HUES64 (cell line): Measurements from ENCODE around the gene ASB2.
A peak's percentile ranks its signal among the peaks of the same experiment; 100 is the strongest.

Source experiments
- H3K27ac ChIP-seq: 2 replicates; pipeline ENCODE4 v1.7.0; 2013; ENCODE audit warnings: low read depth, low read length, inconsistent platforms
- H3K27me3 ChIP-seq: 2 replicates; pipeline ENCODE4 v1.6.1; 2013; ENCODE audit warnings: mild to moderate bottlenecking, low read length; ENCODE audit not compliant: insufficient read depth
- H3K36me3 ChIP-seq: 2 replicates; pipeline ENCODE4 v1.6.1; 2013; ENCODE audit warnings: mild to moderate bottlenecking, low read length; ENCODE audit not compliant: insufficient read depth
- H3K4me1 ChIP-seq: 2 replicates; pipeline ENCODE4 v1.6.1; 2013; ENCODE audit warnings: mild to moderate bottlenecking, low read length, moderate library complexity; ENCODE audit not compliant: insufficient read depth
- H3K4me3 ChIP-seq: 2 replicates; pipeline ENCODE4 v1.5.1; 2013; ENCODE audit warnings: mild to moderate bottlenecking, low read length, moderate library complexity
- H3K9ac ChIP-seq: 2 replicates; pipeline ENCODE4 v1.6.1; 2013; ENCODE audit warnings: mild to moderate bottlenecking, low read depth, low read length
- H3K9me3 ChIP-seq: 2 replicates; pipeline ENCODE4 v1.6.1; 2013; ENCODE audit warnings: low read depth, low read length; ENCODE audit not compliant: insufficient read depth
- WGBS: fragments of 150-250, 120-280 bp; methylation state at CpG from one replicate; pipeline ENCODE4 v1.1.7; 2013; ENCODE audit warnings: missing lambda C conversion rate; 5-methylcytosine and 5-hydroxymethylcytosine counted together

ASB2 gene

DNA sequence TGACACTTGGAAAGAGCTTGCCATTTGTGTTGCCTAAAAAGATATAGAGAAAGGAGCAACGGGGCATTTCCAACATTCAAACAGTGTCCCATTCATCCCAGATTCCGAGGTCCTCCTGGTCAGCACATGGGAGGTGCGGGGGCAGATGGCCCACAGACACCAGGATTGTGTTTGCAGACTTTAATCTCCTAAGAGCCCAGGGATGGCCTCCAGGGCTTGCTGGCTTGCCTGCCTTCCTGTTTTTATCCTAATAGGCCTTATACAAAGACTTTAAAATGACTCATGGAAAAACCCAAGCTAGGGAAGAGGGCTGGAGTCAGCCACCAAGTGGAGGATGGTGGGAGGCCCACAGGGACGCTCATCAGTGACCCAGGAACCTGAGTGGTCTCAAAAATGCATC is 70.7 kb downstream of the ASB2 start:
- no peaks in the 10 kb centered on the region for H3K36me3 ChIP-seq
- H3K4me1 ChIP-seq, result peaks cover 10% of the 10 kb centered on the region
- no peaks in the 10 kb centered on the region for H3K27me3 ChIP-seq
- H3K4me3 ChIP-seq, result no peak overlapping the region
- no peaks in the 10 kb centered on the region for H3K9me3 ChIP-seq
- no peak overlapping the region for H3K9ac ChIP-seq
- whole genome bisulfite sequencing, result 83% methylated on average over 4 of the region's 4 CpGs
- H3K27ac ChIP-seq, result no peak overlapping the region

DNA sequence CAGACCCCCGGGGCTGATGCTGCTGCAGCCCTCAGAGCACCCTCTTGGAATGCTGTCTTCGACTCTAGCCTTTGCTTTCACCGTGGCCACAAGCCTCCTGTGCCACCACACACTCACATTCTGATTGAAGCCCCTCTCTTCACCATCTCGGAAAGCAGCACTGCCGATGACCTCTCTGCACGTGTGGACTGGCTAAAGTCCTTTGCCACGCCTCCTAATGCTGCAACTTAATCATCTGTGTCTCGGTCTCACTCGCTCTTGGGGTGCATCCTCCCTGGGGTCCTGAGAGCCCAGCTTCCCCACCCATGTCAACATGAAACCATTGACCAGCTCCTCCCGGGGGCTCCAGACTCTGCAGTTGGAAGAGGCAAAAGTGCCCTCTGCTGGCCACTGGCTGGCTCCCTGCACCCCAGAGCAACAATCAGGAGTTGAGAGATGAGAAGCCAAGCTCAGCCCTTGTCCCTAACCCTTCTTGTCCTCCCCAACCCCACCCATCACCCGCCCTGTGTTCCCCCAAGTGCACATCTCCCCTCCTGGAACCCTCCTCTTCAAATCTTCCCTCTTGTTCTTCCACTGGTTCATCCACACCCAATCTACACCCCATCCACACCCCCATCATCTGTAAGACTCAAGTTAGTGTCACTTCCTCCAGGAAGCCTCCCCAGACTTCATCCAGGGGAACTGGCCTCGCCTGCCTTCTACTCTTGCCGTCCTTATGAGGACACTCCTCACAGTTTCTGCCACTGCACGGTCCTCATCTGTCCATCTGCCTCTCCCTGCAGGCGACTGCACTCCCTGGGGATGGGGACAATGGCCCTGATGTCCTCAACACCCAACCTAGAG is 72.8 kb downstream of the ASB2 start:
- Histone ChIP-seq H3K4me3 (no peak overlapping the region), H3K36me3 (no peaks in the 10 kb centered on the region), H3K4me1 (peaks cover 10% of the 10 kb centered on the region), H3K9me3 (no peaks in the 10 kb centered on the region), H3K27me3 (no peaks in the 10 kb centered on the region), H3K9ac (no peak overlapping the region), H3K27ac (no peak overlapping the region)
- 68% methylated on average over 15 of the region's 15 CpGs for whole genome bisulfite sequencing

GRCh38 chr14:93902619-93903307 is 73.6 kb downstream of the ASB2 start:
- WGBS, result 93% methylated on average over 13 of the region's 13 CpGs
- no peak overlapping the region for H3K27ac ChIP-seq
- no peaks in the 10 kb centered on the region for H3K27me3 ChIP-seq
- H3K4me1 ChIP-seq, result peaks cover 10% of the 10 kb centered on the region
- H3K36me3 ChIP-seq, result no peaks in the 10 kb centered on the region
- H3K4me3 ChIP-seq, result no peak overlapping the region
- H3K9me3 ChIP-seq, result no peaks in the 10 kb centered on the region
- H3K9ac ChIP-seq, result no peak overlapping the region

GRCh38 chr14:93901813-93902212 is 74.6 kb downstream of the ASB2 start:
- Histone ChIP-seq H3K9ac (no peak overlapping the region), H3K27ac (no peak overlapping the region), H3K36me3 (no peaks in the 10 kb centered on the region), H3K27me3 (no peaks in the 10 kb centered on the region), H3K4me1 (peaks cover 10% of the 10 kb centered on the region), H3K9me3 (no peaks in the 10 kb centered on the region), H3K4me3 (no peak overlapping the region)
- WGBS, result 79% methylated on average over 6 of the region's 6 CpGs

- 93% methylated on average over 5 of the region's 5 CpGs for WGBS
- Histone ChIP-seq H3K4me3 (no peak overlapping the region), H3K9ac (no peak overlapping the region), H3K4me1 (peaks cover 8% of the 10 kb centered on the region), H3K27ac (no peak overlapping the region), H3K36me3 (no peaks in the 10 kb centered on the region), H3K9me3 (no peaks in the 10 kb centered on the region), H3K27me3 (no peaks in the 10 kb centered on the region)
Observed at GRCh38 chr14:93898731-93899130, 77.6 kb downstream of the ASB2 start.

DNA sequence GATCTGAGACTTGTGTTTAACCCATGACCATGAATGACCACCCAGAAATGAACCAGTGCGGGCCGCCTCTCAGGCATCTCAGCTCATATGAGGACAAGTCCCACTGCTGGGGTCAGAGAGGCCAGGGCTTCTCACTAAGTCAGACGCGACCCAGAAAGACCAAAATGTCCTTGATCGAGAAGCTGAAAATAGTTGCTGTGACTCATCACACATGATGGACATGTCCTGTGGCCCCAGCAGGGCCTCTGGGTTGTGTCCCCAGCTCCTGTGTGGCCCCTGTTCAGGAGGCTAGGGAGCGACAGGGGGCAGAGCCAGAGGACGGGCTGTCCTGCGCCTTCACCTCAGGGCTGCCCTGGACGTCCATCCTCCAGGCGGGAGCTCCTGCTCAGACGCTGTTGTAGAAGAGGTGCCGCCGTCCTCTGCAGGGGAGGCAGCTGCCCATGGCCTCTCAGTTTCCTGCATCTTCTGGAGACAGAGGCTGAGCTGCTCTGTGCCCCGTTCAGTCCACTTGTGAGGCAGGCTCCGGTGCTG is 78.2 kb downstream of the ASB2 start:
- Histone ChIP-seq H3K4me1 (peaks cover 12% of the 10 kb centered on the region), H3K9me3 (no peaks in the 10 kb centered on the region), H3K36me3 (no peaks in the 10 kb centered on the region), H3K9ac (no peak overlapping the region), H3K4me3 (no peak overlapping the region), H3K27ac (no peak overlapping the region), H3K27me3 (no peaks in the 10 kb centered on the region)
- 94% methylated on average over 15 of the region's 15 CpGs for WGBS

DNA sequence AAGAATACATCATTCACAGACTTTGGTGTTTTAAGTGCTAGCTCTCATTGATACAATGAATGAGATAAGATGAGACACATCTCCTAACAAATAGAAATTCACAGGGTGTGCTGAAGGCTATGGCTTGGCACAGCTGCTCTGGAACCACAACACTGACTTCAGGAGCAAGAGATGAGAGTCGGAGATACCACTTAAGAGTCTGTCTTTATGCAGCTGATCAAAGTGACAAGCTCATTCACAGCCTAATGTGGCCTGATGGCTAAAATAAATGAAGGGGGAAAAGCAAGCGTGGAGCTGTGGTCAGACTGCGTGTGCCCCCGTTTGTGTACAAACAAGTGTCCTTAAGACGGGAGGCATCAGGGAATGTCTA is 78.9 kb downstream of the ASB2 start:
- Histone ChIP-seq H3K4me1 (peaks cover 13% of the 10 kb centered on the region), H3K27me3 (no peaks in the 10 kb centered on the region), H3K27ac (no peak overlapping the region), H3K9ac (no peak overlapping the region), H3K9me3 (no peaks in the 10 kb centered on the region), H3K36me3 (no peaks in the 10 kb centered on the region), H3K4me3 (no peak overlapping the region)
- WGBS, result 89% methylated on average over 5 of the region's 5 CpGs

DNA sequence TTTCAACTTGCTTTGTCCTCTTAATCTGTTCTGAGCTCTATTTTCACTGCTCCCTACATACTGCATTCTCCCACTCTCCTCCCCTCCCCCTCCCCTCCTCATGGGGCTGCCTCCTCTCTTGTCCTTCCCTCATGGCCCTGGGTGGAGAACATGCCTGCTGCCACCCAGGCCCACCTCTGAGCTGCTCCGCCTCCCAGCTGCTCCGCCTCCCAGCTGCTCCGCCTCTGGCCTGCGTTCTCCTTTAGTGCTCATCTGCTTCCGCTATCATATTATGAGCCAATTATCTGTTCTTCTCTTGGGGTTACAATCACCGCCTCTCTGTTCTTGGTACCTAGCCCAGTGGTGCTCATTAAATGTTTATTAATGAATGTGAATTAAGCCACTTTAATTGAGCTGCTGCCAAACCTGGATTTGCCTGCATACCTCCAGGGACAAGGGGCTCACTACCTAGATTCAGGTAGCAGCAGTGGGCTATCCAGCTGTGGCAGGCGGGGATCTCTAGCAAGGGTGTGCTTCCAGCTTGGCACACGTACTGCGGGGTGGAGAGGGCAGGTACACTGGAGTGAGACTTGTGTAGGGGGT is 81.3 kb downstream of the ASB2 start:
- Histone ChIP-seq H3K9me3 (no peaks in the 10 kb centered on the region), H3K4me3 (no peak overlapping the region), H3K27me3 (no peaks in the 10 kb centered on the region), H3K27ac (no peak overlapping the region), H3K9ac (no peak overlapping the region), H3K4me1 (peaks cover 13% of the 10 kb centered on the region), H3K36me3 (no peaks in the 10 kb centered on the region)
- 64% methylated on average over 9 of the region's 9 CpGs for WGBS

DNA sequence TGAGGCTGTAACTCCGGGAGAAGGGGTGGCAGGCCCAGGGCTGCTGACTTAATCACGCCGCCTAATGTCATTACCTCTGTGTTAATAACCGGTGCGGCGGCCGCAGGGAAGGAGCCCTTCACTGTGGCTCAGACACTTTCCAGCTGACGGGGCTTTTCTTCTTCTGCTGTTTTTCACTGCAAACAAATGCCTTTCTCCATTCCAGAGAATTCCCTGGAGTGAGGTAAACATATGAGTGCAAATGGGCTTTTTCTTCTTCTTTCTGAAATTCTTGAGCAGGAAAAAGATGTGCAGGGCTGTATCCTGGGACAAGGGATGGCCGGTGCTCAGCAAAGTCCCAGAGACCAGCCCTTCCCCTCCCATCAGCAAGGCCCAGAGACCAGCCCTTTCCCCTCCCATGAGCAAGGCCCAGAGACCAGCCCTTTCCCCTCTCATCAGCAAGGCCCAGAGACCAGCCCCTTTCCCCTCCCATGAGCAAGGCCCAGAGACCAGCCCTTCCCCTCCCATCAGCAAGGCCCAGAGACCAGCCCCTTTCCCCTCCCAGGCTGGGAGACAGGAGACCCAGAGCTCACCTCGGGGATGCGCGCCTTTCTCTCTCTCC is 82.6 kb downstream of the ASB2 start:
- H3K27ac ChIP-seq, result no peak overlapping the region
- WGBS, result 46% methylated on average over 12 of the region's 12 CpGs
- H3K9me3 ChIP-seq, result no peaks in the 10 kb centered on the region
- H3K27me3 ChIP-seq, result no peaks in the 10 kb centered on the region
- H3K9ac ChIP-seq, result no peak overlapping the region
- 0 out of 2 replicates have a peak overlapping the region, but pooled peaks have one; percentile 22 for H3K4me3 ChIP-seq
- no peaks in the 10 kb centered on the region for H3K36me3 ChIP-seq
- H3K4me1 ChIP-seq, result peaks cover 13% of the 10 kb centered on the region

GRCh38 chr14:93892923-93893558 is 83.3 kb downstream of the ASB2 start:
- no peaks in the 10 kb centered on the region for H3K9me3 ChIP-seq
- H3K27me3 ChIP-seq, result no peaks in the 10 kb centered on the region
- H3K36me3 ChIP-seq, result no peaks in the 10 kb centered on the region
- no peak overlapping the region for H3K27ac ChIP-seq
- 40% methylated on average over 13 of the region's 13 CpGs for WGBS
- H3K4me1 ChIP-seq, result peaks cover 13% of the 10 kb centered on the region
- no peak overlapping the region for H3K9ac ChIP-seq
- no peak overlapping the region for H3K4me3 ChIP-seq
